CD4-positive, alpha-beta T cell (primary cell): Measurements from ENCODE around the gene GABARAP. TPM values are rescaled to one million over a fixed set of nuclear protein-coding genes. Genes with fewer than 3 reads are reported as not detected.

Experiments
- ATAC-seq: fragments of 200-7000 bp; cut with Tn5 transposase; one replicate; pipeline ENCODE4 v1.10.0; 2022; ENCODE audit warnings: mild to moderate bottlenecking; ENCODE audit not compliant: poor library complexity
- CTCF ChIA-PET: fragments of 350-600 bp; sonication (Branson Sonifier 250); formaldehyde crosslinking; loops from one replicate; lab custom pipeline; 2021; ENCODE audit warnings: antibody characterized with exemption, inconsistent platforms; lab: Charles Lee
- POLR2A ChIA-PET: fragments of 350-600 bp; sonication (Branson Sonifier 250); formaldehyde crosslinking; loops from one replicate; lab custom pipeline; 2021; ENCODE audit warnings: antibody characterized with exemption, inconsistent platforms; lab: Charles Lee
- DNase-seq, 14 experiments: peaks; one replicate each; pipeline ENCODE4 v3.0.0-alpha.2; 2013 to 2020; ENCODE audit warnings: mixed read lengths in 2 of 14
- H3K27ac ChIP-seq, 2 donors: one replicate each; pipeline versions ENCODE4 v1.5.1 to v1.7.0; 2013; ENCODE audit warnings: low read length in 2 of 2, low read depth in 1 of 2, mild to moderate bottlenecking in 1 of 2
- H3K27me3 ChIP-seq, 2 experiments: 1 replicate in 1 of 2; 2 replicates in 1 of 2; pipeline versions ENCODE4 v1.6.1 to v1.7.0; 2013; ENCODE audit warnings: low read length in 2 of 2, control low read depth in 1 of 2, mild to moderate bottlenecking in 1 of 2, moderate library complexity in 1 of 2; ENCODE audit not compliant: insufficient read depth in 2 of 2, control insufficient read depth in 1 of 2
- H3K36me3 ChIP-seq: one replicate; pipeline ENCODE4 v1.6.1; 2013; ENCODE audit warnings: low read length, control low read depth; ENCODE audit not compliant: insufficient read depth
- H3K4me1 ChIP-seq: one replicate; pipeline ENCODE4 v1.6.1; 2013; ENCODE audit warnings: low read length, control low read depth; ENCODE audit not compliant: insufficient read depth
- H3K4me3 ChIP-seq: one replicate; pipeline ENCODE4 v1.5.1; 2013; ENCODE audit warnings: mild to moderate bottlenecking, low read length, moderate library complexity
- H3K9me3 ChIP-seq, 2 experiments: 1 replicate in 1 of 2; 2 replicates in 1 of 2; pipeline versions ENCODE4 v1.6.1 to v1.7.0; 2013; ENCODE audit warnings: low read length in 2 of 2, mild to moderate bottlenecking in 2 of 2, control low read depth in 1 of 2, moderate library complexity in 1 of 2; ENCODE audit not compliant: control insufficient read depth in 1 of 2, insufficient read depth in 1 of 2
- H3K27ac Mint-ChIP-seq: one replicate; pipeline ENCODE4 v1.8.0; 2020; ENCODE audit warnings: mixed read lengths
- H3K27me3 Mint-ChIP-seq: one replicate; pipeline ENCODE4 v1.8.0; 2021; ENCODE audit warnings: mixed read lengths
- H3K36me3 Mint-ChIP-seq: one replicate; pipeline ENCODE4 v1.8.0; 2021; ENCODE audit warnings: low read depth, mixed read lengths
- H3K4me1 Mint-ChIP-seq: one replicate; pipeline ENCODE4 v1.8.0; 2021; ENCODE audit warnings: low read depth, mixed read lengths
- H3K4me3 Mint-ChIP-seq: one replicate; pipeline ENCODE4 v1.8.0; 2020; ENCODE audit warnings: mild to moderate bottlenecking, mixed read lengths
- H3K9me3 Mint-ChIP-seq: one replicate; pipeline ENCODE4 v1.8.0; 2020; ENCODE audit warnings: mixed read lengths
- CTCF ChIP-seq: fragments of 200-600 bp; IDR thresholded peaks from one replicate; pipeline ENCODE4 v1.8.0; 2022; ENCODE audit warnings: antibody characterized with exemption, mild to moderate bottlenecking
- intact Hi-C, 2 experiments: fragments of 100-400 bp; cut with DNase I in 1 of 2; cut with micrococcal nuclease in 1 of 2; formaldehyde crosslinking; loops; one replicate each; pipeline versions ENCODE4 v1.15.1 to v1.9.0; 2023 to 2025; cut with DNase I, micrococcal nuclease
- total RNA-seq, 174 experiments: library from RNA in 2 of 174; stranded (reverse) in 2 of 174; gene quantifications; one replicate each; pipeline ENCODE4 v1.2.3 and lab custom pipeline; 2021 to 2026

The GABARAP gene
- total RNA-seq, 2 experiments from 2014 or later, result 182 to 195 TPM

DNA sequence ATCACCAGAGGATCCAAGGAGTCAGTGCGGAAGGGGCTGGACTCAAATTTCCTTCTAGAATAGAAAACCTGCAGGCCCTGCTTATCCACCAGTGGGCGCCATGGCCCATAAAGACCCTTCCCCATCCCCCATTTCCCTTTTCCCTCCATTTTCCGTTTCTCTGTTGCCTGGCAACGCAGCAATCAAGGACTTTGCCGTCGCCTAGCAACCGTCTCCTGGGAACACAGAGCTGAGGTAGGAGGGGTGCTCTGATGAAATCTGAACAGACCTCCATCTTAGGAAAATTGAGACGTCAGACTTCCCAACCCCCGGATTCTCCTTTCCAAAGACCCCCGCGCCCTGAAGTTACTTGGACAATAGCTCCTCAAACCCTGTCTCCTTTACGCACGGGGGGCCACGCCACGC lies 28.4 kb downstream of the GABARAP start:
- Mint-ChIP-seq H3K36me3 (no peaks in the 10 kb centered on the region), H3K4me1 (peaks cover 65% of the 10 kb centered on the region), H3K27me3 (peaks cover 5% of the 10 kb centered on the region), H3K9me3 (no peaks in the 10 kb centered on the region), H3K4me3 (peak overlapping the region; percentile 93), H3K27ac (peak overlapping the region; percentile 93)
- ChIA-PET CTCF (interaction anchor here (0.8 to 2.7 kb wide), 9 partner anchors 9 to 219 kb away, joined by 3 to 13 read pairs (median 4); partner anchors contain the start of genes CTDNEP1, DVL2, ELP5 and GABARAP), POLR2A (interaction anchor here (0.7 to 13.1 kb wide), 8 partner anchors 9 to 1075 kb away, joined by 3 to 234 read pairs (median 5); partner anchors contain the start of genes ACAP1, CTDNEP1, DVL2 and ELP5)
- Histone ChIP-seq H3K36me3 (no peaks in the 10 kb centered on the region), H3K9me3 (no peaks in the 10 kb centered on the region), H3K4me3 (peak overlapping the region; percentile 64), H3K27ac (peak overlapping the region; percentile 85 to 99), H3K4me1 (peaks cover 64% of the 10 kb centered on the region), H3K27me3 (no peaks in the 10 kb centered on the region)
- peak; percentile 30 for TF ChIP-seq CTCF
- ATAC-seq (peak; percentile 2), DNase-seq (peak in 8 of 14 experiments; percentile 59 to 96 (median 76))
- intact Hi-C loops, result loop anchor here (1.0 kb wide), 2 partner anchors 9 to 28 kb away; partner anchors contain the start of gene GABARAP (in 1 of the 2)

DNA sequence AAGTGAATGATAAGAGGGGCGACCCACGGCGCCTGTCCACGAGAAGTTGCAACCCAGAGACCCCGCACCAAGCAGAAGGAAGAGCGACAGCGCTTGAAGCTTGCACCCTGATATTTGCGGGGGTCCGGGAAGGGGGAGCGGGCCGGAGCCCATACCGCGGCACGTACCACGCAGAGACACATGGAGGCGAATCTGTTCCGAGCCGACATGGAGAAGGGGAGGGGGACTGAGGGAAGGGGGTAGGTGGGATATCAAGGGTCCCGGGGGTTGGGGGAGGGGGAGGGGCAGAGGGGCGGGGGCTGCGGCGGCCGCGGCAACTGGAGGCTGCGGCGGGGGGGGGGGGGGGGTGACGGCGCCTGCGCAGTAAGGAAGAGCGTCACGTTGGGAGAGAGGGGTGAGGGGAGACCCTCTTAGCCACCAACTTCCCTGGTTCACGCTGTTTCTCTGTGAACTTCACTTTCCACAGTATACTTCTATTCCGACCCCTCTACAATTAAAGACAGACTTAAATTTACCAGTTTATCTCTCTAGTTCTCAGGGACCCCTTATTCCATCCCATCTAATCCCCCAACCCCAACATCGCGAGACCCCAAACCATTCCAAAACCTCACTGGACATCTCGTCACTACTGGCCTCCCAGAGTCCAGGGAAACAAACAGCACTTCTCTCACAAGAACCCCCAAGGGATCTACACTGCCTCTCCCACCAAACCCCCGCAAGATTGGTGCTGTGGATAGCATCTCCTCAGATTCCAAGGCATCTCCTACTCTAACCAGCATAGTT lies 30.6 kb downstream of the GABARAP start:
- Histone ChIP-seq H3K36me3 (no peaks in the 10 kb centered on the region), H3K4me3 (no peak overlapping the region), H3K27me3 (no peaks in the 10 kb centered on the region), H3K27ac (no peak overlapping the region), H3K9me3 (no peaks in the 10 kb centered on the region), H3K4me1 (peaks cover 45% of the 10 kb centered on the region)
- CTCF ChIA-PET, result no interaction called here
- ATAC-seq, result no peak
- Mint-ChIP-seq H3K9me3 (no peaks in the 10 kb centered on the region), H3K27me3 (peaks cover 5% of the 10 kb centered on the region), H3K4me3 (no peak overlapping the region), H3K4me1 (peaks cover 48% of the 10 kb centered on the region), H3K36me3 (no peaks in the 10 kb centered on the region), H3K27ac (peak overlapping the region; percentile 12)
- intact Hi-C loops, result no loop called here
- peak in 1 of 14 experiments; percentile 52 for DNase-seq
- TF ChIP-seq CTCF, result no peak
- POLR2A ChIA-PET, result no interaction called here

DNA sequence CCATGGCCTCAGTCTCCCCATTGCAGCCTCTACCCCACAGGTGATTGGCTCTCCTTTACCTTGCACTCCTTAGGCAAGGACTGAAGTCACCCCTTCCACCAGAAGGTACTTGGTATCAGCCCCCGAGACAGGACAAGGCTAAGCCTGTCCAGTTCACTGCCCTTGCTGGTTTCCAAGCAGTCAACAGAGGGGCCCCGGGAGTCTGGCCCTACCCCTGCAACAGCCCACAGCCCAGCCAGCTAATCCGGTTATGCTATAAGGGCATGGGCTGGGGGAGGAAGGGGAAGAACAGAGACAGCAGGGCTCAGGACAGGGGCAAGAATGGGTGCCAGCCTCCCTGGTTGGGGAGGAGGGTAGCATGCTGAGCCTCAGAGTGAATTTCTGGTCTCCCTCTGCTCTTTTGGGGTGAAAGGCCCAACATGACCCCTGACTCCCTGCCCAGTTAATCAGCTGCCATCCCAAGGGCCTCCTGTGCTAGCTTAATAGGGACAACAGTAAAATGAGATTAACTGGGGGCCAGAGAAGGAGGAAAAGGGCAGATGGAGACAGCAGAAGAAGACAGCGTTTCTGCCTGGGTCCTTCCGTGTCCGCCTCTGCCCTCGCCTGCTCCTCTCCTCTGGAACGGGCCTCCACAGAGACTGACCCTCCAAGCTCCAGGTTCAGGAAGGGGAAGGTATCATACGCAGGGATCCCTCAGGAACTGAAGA lies 33.3 kb downstream of the GABARAP start:
- Histone ChIP-seq H3K27ac (no peak overlapping the region), H3K4me1 (peaks cover 43% of the 10 kb centered on the region), H3K9me3 (no peaks in the 10 kb centered on the region), H3K4me3 (no peak overlapping the region), H3K36me3 (peaks cover 1% of the 10 kb centered on the region), H3K27me3 (no peaks in the 10 kb centered on the region)
- Mint-ChIP-seq H3K4me3 (no peak overlapping the region), H3K36me3 (peaks cover 8% of the 10 kb centered on the region), H3K27ac (peak overlapping the region; percentile 43), H3K27me3 (peaks cover 5% of the 10 kb centered on the region), H3K9me3 (no peaks in the 10 kb centered on the region), H3K4me1 (peaks cover 46% of the 10 kb centered on the region)
- ChIA-PET CTCF (interaction anchor here (0.8 to 0.9 kb wide), 2 partner anchors 12 to 31 kb away, joined by 3 read pairs; no protein-coding TSS in a partner anchor), POLR2A (no interaction called here)
- ATAC-seq, result no peak
- intact Hi-C loops, result no loop called here
- DNase-seq, result peak in 1 of 14 experiments; percentile 18
- no peak for TF ChIP-seq CTCF
